ENCODE measurements around the gene ADAM19.
"Not testable (repeated sequence)": the region's sequence is repeated elsewhere in the genome, so short reads cannot be mapped to it uniquely, and the experiment has no call there.

The ADAM19 gene

GRCh38 chr5:157458835-157459234, 116.7 kb downstream of the ADAM19 start:
- DNase-seq = no peak

GRCh38 chr5:157457391-157457790, 118.2 kb downstream of the ADAM19 start:
- no peak for DNase-seq

GRCh38 chr5:157456301-157456700, 119.3 kb downstream of the ADAM19 start:
- DNase-seq = no peak

- DNase-seq = no peak
These were observed 120.5 kb downstream of the ADAM19 start for GRCh38 chr5:157455057-157455456.

- no peak for DNase-seq
These were observed 121.3 kb downstream of the ADAM19 start for GRCh38 chr5:157454273-157454672.

GRCh38 chr5:157451806-157452205, 123.8 kb downstream of the ADAM19 start:
- no peak for DNase-seq

GRCh38 chr5:157450024-157450423, 125.6 kb downstream of the ADAM19 start:
- DNase-seq = no peak

GRCh38 chr5:157449011-157449723, 126.4 kb downstream of the ADAM19 start:
- no peak for DNase-seq

GRCh38 chr5:157447201-157447637, 128.4 kb downstream of the ADAM19 start:
- DNase-seq = no peak

GRCh38 chr5:157446412-157446935, 129.1 kb downstream of the ADAM19 start:
- DNase-seq = no peak

- DNase-seq = no peak
These were observed 129.7 kb downstream of the ADAM19 start for GRCh38 chr5:157445745-157446411.

- no peak for DNase-seq
These were observed 131.4 kb downstream of the ADAM19 start for GRCh38 chr5:157444224-157444623.

- no peak for DNase-seq
These were observed 132.5 kb downstream of the ADAM19 start for GRCh38 chr5:157443041-157443549.

- DNase-seq = no peak
These were observed 141.5 kb downstream of the ADAM19 start for GRCh38 chr5:157434096-157434495.

- no peak for DNase-seq
These were observed 143.9 kb downstream of the ADAM19 start for GRCh38 chr5:157431544-157432200.

GRCh38 chr5:157429920-157430319, 145.7 kb downstream of the ADAM19 start:
- not testable (repeated sequence) for DNase-seq

Measured in NCI-H510A treated with DMSO at 0.1 percent for 48 hours (cell line).